GM18873 (cell line): ENCODE measurements around the gene TTC34.
A peak's percentile ranks its signal among the peaks of the same experiment; 100 is the strongest.

Experiments used
- ATAC-seq: cut with Tn5 transposase; IDR thresholded peaks from one replicate; pipeline ENCODE4 v1.9.1; 2021; ENCODE audit warnings: mild to moderate bottlenecking, moderate library complexity, moderate number of reproducible peaks; ENCODE audit not compliant: unreplicated experiment, low FRiP score

TTC34 gene

GRCh38 chr1:2595812-2596529, 205.5 kb downstream of the TTC34 start:
- ATAC-seq: no peak

- ATAC-seq: no peak
Observed at GRCh38 chr1:2595261-2595811, 206.2 kb downstream of the TTC34 start.

- no peak for ATAC-seq
Observed at GRCh38 chr1:2594641-2595131, 206.8 kb downstream of the TTC34 start.

GRCh38 chr1:2594001-2594640, 207.4 kb downstream of the TTC34 start:
- no peak for ATAC-seq

GRCh38 chr1:2593251-2593878, 208.1 kb downstream of the TTC34 start:
- ATAC-seq: no peak

- ATAC-seq: no peak
Observed at GRCh38 chr1:2592672-2593071, 208.8 kb downstream of the TTC34 start.

- ATAC-seq: no peak
Observed at GRCh38 chr1:2591581-2592261, 209.8 kb downstream of the TTC34 start.

- no peak for ATAC-seq
Observed at GRCh38 chr1:2591233-2591580, 210.3 kb downstream of the TTC34 start.

- no peak for ATAC-seq
Observed at GRCh38 chr1:2590233-2591141, 211.0 kb downstream of the TTC34 start.

- ATAC-seq: no peak
Observed at GRCh38 chr1:2589431-2590232, 211.9 kb downstream of the TTC34 start.

GRCh38 chr1:2588661-2589430, 212.6 kb downstream of the TTC34 start:
- ATAC-seq: no peak

GRCh38 chr1:2587860-2588571, 213.5 kb downstream of the TTC34 start:
- no peak for ATAC-seq

GRCh38 chr1:2587071-2587859, 214.2 kb downstream of the TTC34 start:
- ATAC-seq: no peak

- ATAC-seq: peak; percentile 45
Observed at GRCh38 chr1:2586154-2587070, 215.1 kb downstream of the TTC34 start, which contains the start of gene PRXL2B. PRXL2B (plus strand) TSS chr1:2586777; CDS start chr1:2586886, 109 bp downstream.
